Progenitor cell of endocrine pancreas (in vitro differentiated cells): Measurements from ENCODE around the gene KRTAP15-1. TPM values are rescaled to one million over a fixed set of nuclear protein-coding genes. Genes with fewer than 3 reads are reported as not detected.

Experiments used
- DNase-seq: peaks from one replicate; pipeline ENCODE4 v3.0.0; 2021; ENCODE audit warnings: low spot score; ENCODE audit not compliant: unreplicated experiment
- H3K27ac Mint-ChIP-seq: 2 replicates; pipeline ENCODE4 v1.8.0; 2021; ENCODE audit warnings: mild to moderate bottlenecking, moderate library complexity, mixed read lengths
- H3K27me3 Mint-ChIP-seq: 2 replicates; pipeline ENCODE4 v1.8.0; 2021; ENCODE audit warnings: mixed read lengths
- H3K36me3 Mint-ChIP-seq: 2 replicates; pipeline ENCODE4 v1.8.0; 2022; ENCODE audit warnings: mixed read lengths; ENCODE audit not compliant: insufficient read depth
- H3K4me1 Mint-ChIP-seq: 2 replicates; pipeline ENCODE4 v1.8.0; 2021; ENCODE audit warnings: low read depth, mixed read lengths
- H3K4me3 Mint-ChIP-seq: 2 replicates; pipeline ENCODE4 v1.8.0; 2021; ENCODE audit warnings: low read depth, mild to moderate bottlenecking, moderate library complexity, mixed read lengths
- H3K9me3 Mint-ChIP-seq: 2 replicates; pipeline ENCODE4 v1.8.0; 2021; ENCODE audit warnings: low read depth, mixed read lengths
- long read RNA-seq: library from polyadenylated mRNA; unstranded; transcript quantifications from one replicate; pipeline ENCODE4 v2.0.0, GENCODE V29; 2020
- total RNA-seq: library from RNA; stranded (reverse); gene quantifications from 2 replicates; pipeline ENCODE4 v1.2.1, GENCODE V29; 2021
- TF ChIP-seq, protein P1 (sequence below): fragments of 200-600 bp; sonication (generic); IDR thresholded peaks from one replicate; pipeline ENCODE4 v1.5.0; 2021; ENCODE audit warnings: antibody characterized with exemption, mild to moderate bottlenecking; ENCODE audit not compliant: unreplicated experiment

Gene KRTAP15-1, protein sequence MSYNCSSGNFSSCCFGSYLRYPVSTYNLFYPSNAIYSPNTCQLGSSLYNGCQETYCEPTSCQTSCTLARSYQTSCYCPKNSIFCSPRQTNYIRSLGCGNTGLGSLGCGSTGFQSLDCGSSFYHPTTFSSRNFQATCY
- not detected in 2 replicates for total RNA-seq
- long read RNA-seq = 0 reads

DNA sequence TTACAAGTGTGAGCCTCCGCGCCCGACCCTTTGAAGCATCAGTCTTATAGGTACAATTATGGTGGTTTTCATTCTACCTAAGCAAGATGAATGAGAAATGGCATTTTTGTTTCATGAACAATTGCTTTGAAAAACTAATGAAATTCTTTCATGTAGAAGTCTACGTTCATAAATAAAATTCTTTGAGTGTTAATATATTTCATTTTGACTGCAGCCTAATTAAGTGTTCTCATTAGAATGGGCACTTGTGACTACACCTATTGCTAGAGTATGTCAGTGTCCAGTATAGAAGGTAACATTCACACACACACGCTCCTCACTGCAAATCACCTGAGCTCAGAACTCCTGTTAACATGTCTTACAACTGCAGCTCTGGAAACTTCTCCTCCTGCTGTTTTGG lies at the start of gene KRTAP15-1:
TSS of gene KRTAP15-1 (plus strand) at position 301 of the 400 bp plus-strand sequence. CDS start at position 354, 53 bp downstream.
- Mint-ChIP-seq H3K27me3 (no peaks in the 10 kb centered on the region), H3K9me3 (no peaks in the 10 kb centered on the region), H3K27ac (no peak within 1 kb of the TSS), H3K4me1 (peaks cover 3% of the 10 kb centered on the region), H3K36me3 (no peaks in the 10 kb centered on the region), H3K4me3 (no peak within 1 kb of the TSS)
- TF ChIP-seq, protein P1, sequence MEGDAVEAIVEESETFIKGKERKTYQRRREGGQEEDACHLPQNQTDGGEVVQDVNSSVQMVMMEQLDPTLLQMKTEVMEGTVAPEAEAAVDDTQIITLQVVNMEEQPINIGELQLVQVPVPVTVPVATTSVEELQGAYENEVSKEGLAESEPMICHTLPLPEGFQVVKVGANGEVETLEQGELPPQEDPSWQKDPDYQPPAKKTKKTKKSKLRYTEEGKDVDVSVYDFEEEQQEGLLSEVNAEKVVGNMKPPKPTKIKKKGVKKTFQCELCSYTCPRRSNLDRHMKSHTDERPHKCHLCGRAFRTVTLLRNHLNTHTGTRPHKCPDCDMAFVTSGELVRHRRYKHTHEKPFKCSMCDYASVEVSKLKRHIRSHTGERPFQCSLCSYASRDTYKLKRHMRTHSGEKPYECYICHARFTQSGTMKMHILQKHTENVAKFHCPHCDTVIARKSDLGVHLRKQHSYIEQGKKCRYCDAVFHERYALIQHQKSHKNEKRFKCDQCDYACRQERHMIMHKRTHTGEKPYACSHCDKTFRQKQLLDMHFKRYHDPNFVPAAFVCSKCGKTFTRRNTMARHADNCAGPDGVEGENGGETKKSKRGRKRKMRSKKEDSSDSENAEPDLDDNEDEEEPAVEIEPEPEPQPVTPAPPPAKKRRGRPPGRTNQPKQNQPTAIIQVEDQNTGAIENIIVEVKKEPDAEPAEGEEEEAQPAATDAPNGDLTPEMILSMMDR = no peak
- DNase-seq = no peak

DNA sequence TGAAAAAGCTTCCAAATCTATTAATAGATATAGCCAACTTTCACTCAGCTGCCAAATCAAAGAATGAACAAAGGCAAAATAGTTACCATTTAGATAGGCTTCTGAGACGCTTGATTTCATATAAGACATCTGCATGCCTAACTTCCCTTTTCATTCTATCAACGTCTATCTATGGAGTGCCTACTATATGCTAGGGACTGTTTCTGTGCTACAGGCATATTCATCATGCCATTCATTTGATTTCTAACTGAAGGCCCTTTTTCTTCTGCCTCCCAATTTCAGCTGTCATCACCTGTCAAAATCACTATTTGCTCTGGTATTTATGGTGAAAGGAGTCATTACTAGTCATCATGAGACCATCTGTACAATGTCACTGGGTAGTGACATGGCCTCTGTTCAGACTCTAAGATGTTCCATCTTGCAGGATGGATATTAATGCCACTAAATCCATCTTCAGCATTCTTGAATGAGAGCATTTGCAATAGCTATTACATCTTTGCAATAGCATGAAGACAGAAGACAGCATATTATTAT lies 48.5 kb upstream of the KRTAP15-1 start:
- H3K4me1 Mint-ChIP-seq = no peaks in the 10 kb centered on the region
- no peak overlapping the region for H3K4me3 Mint-ChIP-seq
- H3K27me3 Mint-ChIP-seq = no peaks in the 10 kb centered on the region
- DNase-seq = no peak
- H3K9me3 Mint-ChIP-seq = peaks cover 7% of the 10 kb centered on the region
- no peaks in the 10 kb centered on the region for H3K36me3 Mint-ChIP-seq
- no peak overlapping the region for H3K27ac Mint-ChIP-seq
- TF ChIP-seq, protein P1 = no peak

DNA sequence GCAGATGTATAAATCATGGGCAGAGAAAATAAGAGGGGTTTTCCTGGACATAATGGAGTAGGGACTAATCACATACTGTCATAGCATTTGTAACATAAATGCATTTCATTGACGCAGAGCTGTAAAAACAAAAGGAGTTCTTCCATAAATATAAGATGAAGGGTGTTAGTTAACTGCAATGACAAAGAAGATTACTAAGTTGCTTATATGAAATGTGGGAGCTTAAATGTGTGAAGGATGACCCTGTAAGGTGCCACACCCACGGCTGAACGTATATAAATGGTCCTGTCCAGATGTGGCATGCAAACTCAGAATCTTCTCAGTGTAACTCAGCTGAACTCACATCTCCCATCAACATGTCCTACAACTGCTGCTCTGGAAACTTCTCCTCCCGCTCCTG lies 44.3 kb upstream of the KRTAP15-1 start, which contains the start of gene KRTAP13-1:
TSS of gene KRTAP13-1 (plus strand) at position 301 of the 400 bp plus-strand sequence. CDS start at position 357, 56 bp downstream.
- no peak within 1 kb of the TSS for H3K4me3 Mint-ChIP-seq
- no peaks in the 10 kb centered on the region for H3K36me3 Mint-ChIP-seq
- no peak for DNase-seq

DNA sequence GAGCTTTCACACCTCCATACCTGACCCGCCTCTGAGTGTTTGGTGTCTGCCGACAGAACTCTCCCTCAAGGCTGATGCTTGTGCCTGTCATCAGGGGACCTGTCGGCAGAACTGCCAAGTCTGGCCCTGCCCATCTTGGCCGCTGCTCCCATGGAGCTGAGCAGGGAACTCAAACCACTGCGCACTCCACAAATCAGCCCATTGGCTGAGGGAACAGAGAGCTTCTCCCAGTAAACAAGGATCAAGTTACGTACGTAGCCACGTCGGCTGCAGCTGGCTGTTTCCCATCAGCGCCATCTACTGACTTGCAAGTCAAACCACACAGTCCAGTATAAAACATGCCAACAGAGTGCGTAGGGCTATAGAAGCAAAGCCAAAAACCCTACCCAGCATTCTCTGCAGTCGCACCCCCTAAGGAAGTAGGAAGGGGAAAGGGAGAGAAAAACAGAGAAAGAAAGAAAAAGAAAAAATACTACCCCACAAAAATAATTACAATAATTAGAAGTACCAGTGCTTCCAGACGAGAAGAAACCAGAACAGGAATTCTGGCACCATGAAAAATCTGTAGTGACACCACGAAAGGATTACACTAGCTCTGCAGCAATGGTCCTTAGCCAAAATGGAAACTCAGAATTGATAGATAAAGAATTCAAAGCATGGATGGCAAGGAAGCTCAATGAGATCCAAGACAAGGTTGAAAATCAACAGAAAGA lies 31.1 kb upstream of the KRTAP15-1 start:
- Mint-ChIP-seq H3K9me3 (peaks cover 5% of the 10 kb centered on the region), H3K4me3 (peak overlapping the region; percentile 46), H3K27ac (peak overlapping the region; percentile 60), H3K4me1 (peaks cover 2% of the 10 kb centered on the region), H3K36me3 (peaks cover 2% of the 10 kb centered on the region), H3K27me3 (no peaks in the 10 kb centered on the region)
- TF ChIP-seq, protein P1 = peak; percentile 70
- DNase-seq = peak; percentile 48

More for the DNA sequence above, 44.3 kb upstream of the KRTAP15-1 start, which contains the start of gene KRTAP13-1:
- no peaks in the 10 kb centered on the region for H3K4me1 Mint-ChIP-seq
- H3K27ac Mint-ChIP-seq = no peak within 1 kb of the TSS
- TF ChIP-seq, protein P1 = no peak
- H3K9me3 Mint-ChIP-seq = peaks cover 2% of the 10 kb centered on the region
- no peaks in the 10 kb centered on the region for H3K27me3 Mint-ChIP-seq

DNA sequence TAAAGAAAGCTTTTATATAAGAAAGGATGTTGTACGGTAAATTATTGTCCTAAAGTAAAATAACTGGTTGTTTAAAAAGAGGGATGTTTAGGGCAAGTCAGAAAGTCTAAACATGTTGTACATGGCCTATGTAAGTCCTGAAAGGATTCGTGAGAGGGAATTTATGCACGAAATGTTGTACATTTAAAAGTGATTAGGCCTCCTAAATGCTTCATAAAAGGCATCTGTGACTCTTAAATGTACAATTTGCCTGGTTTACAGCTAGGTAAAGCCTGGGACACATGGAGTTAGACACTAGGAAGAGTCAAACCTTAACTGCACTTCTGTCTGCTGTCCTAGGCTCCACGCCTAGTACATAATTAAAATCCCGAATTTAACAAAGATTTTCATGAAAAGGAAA lies 24.1 kb upstream of the KRTAP15-1 start:
- no peaks in the 10 kb centered on the region for H3K27me3 Mint-ChIP-seq
- H3K27ac Mint-ChIP-seq = no peak overlapping the region
- TF ChIP-seq, protein P1 = no peak
- no peak overlapping the region for H3K4me3 Mint-ChIP-seq
- no peaks in the 10 kb centered on the region for H3K36me3 Mint-ChIP-seq
- no peaks in the 10 kb centered on the region for H3K4me1 Mint-ChIP-seq
- DNase-seq = no peak
- peaks cover 18% of the 10 kb centered on the region for H3K9me3 Mint-ChIP-seq
